Ascending aorta (tissue), 2 donors: ENCODE measurements around the gene DMD. TPM values are rescaled to one million over a fixed set of nuclear protein-coding genes. Genes with fewer than 3 reads are reported as not detected.

Experiments used
- DNase-seq, 2 donors: peaks; one replicate each; pipeline ENCODE4 v3.0.0-alpha.2; 2019; ENCODE audit warnings: low spot score in 2 of 2
- H3K27ac ChIP-seq, 2 donors: fragments of 200-600 bp; sonication (generic); one replicate each; pipeline ENCODE4 v1.5.1; 2016 to 2017; ENCODE audit warnings: mild to moderate bottlenecking in 1 of 2
- H3K27me3 ChIP-seq: fragments of 200-600 bp; sonication (generic); one replicate; pipeline ENCODE4 v1.5.1; 2017
- H3K36me3 ChIP-seq, 2 donors: fragments of 200-600 bp; sonication (generic); one replicate each; pipeline ENCODE4 v1.5.1; 2016
- H3K4me1 ChIP-seq, 2 donors: fragments of 200-600 bp; sonication (generic); one replicate each; pipeline ENCODE4 v1.5.1; 2016 to 2017; ENCODE audit warnings: mild to moderate bottlenecking in 1 of 2
- H3K4me3 ChIP-seq, 2 donors: fragments of 200-600 bp; sonication (generic); one replicate each; pipeline ENCODE4 v1.5.1; 2016 to 2017; ENCODE audit warnings: mild to moderate bottlenecking in 1 of 2
- H3K9me3 ChIP-seq, 2 donors: fragments of 200-600 bp; sonication (generic); one replicate each; pipeline ENCODE4 v1.5.1; 2016
- intact Hi-C: fragments of 100-400 bp; cut with DNase I; formaldehyde crosslinking; loops from one replicate; pipeline ENCODE4 v1.15.1; 2023
- total RNA-seq: library from RNA; depleted of rRNA; stranded (reverse); fragments of >200 nt; gene quantifications from one replicate; pipeline ENCODE4 v1.1.0, GENCODE V29; 2016
- TF ChIP-seq, protein P1 (sequence below), 3 experiments: fragments of 200-600 bp in 2 of 3; fragments of 450-650 bp in 1 of 3; sonication (generic) in 2 of 3; IDR thresholded peaks; one replicate each; pipeline ENCODE4 v1.5.1; 2016 to 2019; ENCODE audit warnings: antibody characterized with exemption in 3 of 3, mild to moderate bottlenecking in 1 of 3, moderate library complexity in 1 of 3

DMD gene
- total RNA-seq, 1 donor from 2014 or later: 40.0 TPM

DNA sequence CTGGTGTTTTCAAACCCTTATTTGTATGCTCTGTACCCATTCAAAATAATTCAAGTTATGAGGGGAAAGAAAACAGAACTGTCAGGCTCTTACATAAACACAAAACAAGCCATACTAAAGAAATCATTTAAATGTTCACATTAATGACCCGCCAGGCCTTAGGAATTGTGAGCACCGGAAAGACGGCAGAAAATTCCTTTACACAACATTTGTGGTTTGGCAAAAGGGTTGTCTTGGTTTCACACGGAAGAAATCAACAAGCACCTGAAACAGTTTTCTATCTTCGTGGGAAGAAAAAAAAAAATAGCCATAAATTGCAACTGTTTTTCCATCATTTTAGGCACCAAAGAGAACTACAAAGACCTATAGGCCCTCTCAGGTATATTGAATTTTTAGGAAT, 1951.0 kb downstream of the DMD start:
- no peaks in the 10 kb centered on the region for H3K36me3 ChIP-seq
- H3K4me1 ChIP-seq: no peaks in the 10 kb centered on the region
- H3K27ac ChIP-seq: no peak overlapping the region
- no peaks in the 10 kb centered on the region for H3K9me3 ChIP-seq
- DNase-seq: no peak
- H3K4me3 ChIP-seq: no peak overlapping the region
- H3K27me3 ChIP-seq: no peaks in the 10 kb centered on the region
- intact Hi-C loops: no loop called here
- TF ChIP-seq, protein P1, sequence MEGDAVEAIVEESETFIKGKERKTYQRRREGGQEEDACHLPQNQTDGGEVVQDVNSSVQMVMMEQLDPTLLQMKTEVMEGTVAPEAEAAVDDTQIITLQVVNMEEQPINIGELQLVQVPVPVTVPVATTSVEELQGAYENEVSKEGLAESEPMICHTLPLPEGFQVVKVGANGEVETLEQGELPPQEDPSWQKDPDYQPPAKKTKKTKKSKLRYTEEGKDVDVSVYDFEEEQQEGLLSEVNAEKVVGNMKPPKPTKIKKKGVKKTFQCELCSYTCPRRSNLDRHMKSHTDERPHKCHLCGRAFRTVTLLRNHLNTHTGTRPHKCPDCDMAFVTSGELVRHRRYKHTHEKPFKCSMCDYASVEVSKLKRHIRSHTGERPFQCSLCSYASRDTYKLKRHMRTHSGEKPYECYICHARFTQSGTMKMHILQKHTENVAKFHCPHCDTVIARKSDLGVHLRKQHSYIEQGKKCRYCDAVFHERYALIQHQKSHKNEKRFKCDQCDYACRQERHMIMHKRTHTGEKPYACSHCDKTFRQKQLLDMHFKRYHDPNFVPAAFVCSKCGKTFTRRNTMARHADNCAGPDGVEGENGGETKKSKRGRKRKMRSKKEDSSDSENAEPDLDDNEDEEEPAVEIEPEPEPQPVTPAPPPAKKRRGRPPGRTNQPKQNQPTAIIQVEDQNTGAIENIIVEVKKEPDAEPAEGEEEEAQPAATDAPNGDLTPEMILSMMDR (IDR thresholded peaks at IDR 0.05): no peak

DNA sequence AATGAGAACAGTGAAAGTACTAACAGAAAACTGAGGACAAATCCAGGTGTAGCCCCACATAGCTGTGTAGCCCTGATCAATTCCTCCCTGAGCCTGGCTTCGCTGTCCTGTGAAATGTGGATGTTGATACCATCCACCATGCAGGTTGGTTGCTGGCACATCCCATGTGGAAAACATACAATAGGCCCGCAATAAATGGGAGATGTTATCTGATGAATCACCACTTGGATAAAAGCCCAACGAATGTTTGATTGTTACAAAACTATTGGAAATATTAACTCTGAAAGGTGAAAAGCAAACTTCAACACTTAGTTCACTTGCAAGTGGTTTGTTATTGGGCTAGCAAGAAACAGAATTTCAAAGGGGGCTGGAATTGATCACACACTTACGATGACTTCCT, 1953.2 kb downstream of the DMD start:
- H3K9me3 ChIP-seq: no peaks in the 10 kb centered on the region
- H3K4me3 ChIP-seq: no peak overlapping the region
- H3K27ac ChIP-seq: no peak overlapping the region
- DNase-seq: no peak
- H3K27me3 ChIP-seq: no peaks in the 10 kb centered on the region
- H3K4me1 ChIP-seq: no peaks in the 10 kb centered on the region
- H3K36me3 ChIP-seq: no peaks in the 10 kb centered on the region
- TF ChIP-seq, protein P1 (IDR thresholded peaks at IDR 0.05): no peak
- intact Hi-C loops: no loop called here

DNA sequence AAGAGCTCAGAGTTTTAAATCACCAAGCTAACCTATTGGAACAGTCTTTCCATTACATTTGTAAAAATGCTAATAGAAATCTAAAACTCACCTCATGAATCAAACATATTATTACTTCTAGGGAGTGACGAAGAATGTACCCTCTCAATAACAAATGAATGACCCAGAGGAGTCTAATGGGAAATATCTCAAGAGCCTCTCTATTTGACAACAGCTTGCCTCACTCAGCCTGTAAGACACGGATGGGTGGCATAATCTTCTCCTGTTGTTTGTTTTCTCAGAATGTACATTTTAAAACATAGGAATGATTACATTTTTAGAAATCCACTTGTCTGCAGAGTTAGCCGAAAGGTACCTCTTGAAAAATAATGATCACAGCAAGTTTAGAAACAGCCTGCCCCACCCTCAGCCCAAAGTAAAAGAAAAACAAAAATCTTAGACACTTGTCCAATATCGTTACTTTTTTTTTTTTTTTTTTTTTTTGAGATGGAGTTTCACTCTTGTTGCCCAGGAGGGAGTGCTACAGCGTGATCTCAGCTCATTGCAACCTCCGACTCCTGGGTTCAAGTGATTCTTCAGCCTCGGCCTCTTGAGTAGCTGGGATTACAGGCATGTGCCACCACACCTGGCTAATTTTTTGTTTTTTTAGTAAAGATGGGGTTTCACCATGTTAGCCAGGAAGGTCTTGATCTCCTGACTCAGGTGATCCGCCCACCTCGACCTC, 1955.9 kb downstream of the DMD start:
- no peaks in the 10 kb centered on the region for H3K9me3 ChIP-seq
- H3K4me3 ChIP-seq: no peak overlapping the region
- no peaks in the 10 kb centered on the region for H3K36me3 ChIP-seq
- intact Hi-C loops: no loop called here
- no peaks in the 10 kb centered on the region for H3K27me3 ChIP-seq
- DNase-seq: no peak
- no peak overlapping the region for H3K27ac ChIP-seq
- H3K4me1 ChIP-seq: no peaks in the 10 kb centered on the region
- TF ChIP-seq, protein P1 (IDR thresholded peaks at IDR 0.05): no peak

DNA sequence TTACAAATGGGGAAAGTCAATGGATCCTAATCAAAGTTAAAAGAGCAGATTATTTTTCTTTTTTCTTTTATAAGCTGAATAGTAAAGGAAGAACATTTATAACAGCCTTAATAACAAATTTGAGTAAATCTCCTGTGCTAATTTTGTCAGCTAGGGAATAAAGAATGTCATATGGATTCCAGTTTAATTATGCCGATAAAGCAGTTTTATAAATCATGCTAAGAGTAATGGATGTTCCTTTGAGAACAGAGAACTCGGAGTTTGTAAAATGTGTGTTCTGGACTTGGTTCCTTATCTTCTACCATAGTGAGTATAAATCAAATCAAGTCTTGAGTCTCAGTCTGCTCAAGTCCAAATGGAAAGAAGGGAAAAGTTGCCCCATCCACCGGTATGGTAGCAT, 1959.2 kb downstream of the DMD start:
- Histone ChIP-seq H3K4me1 (no peaks in the 10 kb centered on the region), H3K27ac (no peak overlapping the region), H3K9me3 (no peaks in the 10 kb centered on the region), H3K36me3 (no peaks in the 10 kb centered on the region), H3K4me3 (no peak overlapping the region), H3K27me3 (no peaks in the 10 kb centered on the region)
- no peak for DNase-seq
- TF ChIP-seq, protein P1 (IDR thresholded peaks at IDR 0.05): no peak
- intact Hi-C loops: no loop called here

DNA sequence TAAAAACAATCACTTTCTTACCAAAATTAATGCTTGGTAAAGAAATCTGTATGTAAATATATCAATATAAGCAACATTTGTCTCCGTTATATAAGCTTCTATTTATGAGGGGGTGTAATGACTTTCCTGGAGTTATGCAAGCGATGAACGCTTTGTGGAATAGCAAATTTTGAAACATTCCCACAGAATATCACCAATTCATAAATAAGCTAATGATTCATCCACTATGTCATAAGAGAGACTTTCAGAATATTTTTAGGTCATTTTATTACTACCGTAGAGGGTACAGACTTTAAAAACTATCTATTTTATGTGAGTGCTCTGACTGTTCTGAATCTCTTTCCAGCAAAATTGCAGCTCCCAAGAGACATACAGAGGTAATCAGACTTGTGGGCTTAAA, 1960.0 kb downstream of the DMD start:
- intact Hi-C loops: no loop called here
- H3K27ac ChIP-seq: no peak overlapping the region
- TF ChIP-seq, protein P1 (IDR thresholded peaks at IDR 0.05): no peak
- H3K27me3 ChIP-seq: no peaks in the 10 kb centered on the region
- H3K4me1 ChIP-seq: no peaks in the 10 kb centered on the region
- no peaks in the 10 kb centered on the region for H3K36me3 ChIP-seq
- H3K4me3 ChIP-seq: no peak overlapping the region
- H3K9me3 ChIP-seq: no peaks in the 10 kb centered on the region
- no peak for DNase-seq

DNA sequence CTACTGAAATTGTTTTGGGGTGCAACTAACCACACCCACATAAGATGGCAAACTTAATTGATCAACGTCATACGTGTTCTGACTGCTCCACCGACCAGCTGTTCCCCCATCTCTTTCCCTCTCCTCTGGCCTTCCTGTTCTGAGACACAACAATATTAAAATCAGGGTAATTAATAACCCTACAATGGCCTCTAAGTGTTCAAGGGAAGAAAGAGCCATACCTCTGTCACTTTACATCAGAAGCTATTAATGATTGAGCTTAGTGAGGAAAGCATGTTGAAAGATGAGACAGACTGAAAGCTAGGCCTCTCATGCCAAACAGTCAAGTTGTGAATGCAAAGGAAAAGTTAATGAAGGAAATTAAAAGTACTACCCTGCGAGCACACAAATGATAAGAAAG, 1965.6 kb downstream of the DMD start:
- DNase-seq: no peak
- Histone ChIP-seq H3K4me1 (no peaks in the 10 kb centered on the region), H3K27me3 (no peaks in the 10 kb centered on the region), H3K9me3 (no peaks in the 10 kb centered on the region), H3K4me3 (no peak overlapping the region), H3K36me3 (no peaks in the 10 kb centered on the region), H3K27ac (no peak overlapping the region)
- TF ChIP-seq, protein P1 (IDR thresholded peaks at IDR 0.05): no peak
- intact Hi-C loops: no loop called here
